Tibial nerve (tissue), 4 donors: ENCODE data around the gene SDK1.

ENCODE experiments used
- EP300 ChIP-seq, 2 donors: sonication (generic); formaldehyde crosslinking; IDR thresholded peaks; one replicate each; pipeline ENCODE4 v1.6.1; 2017; ENCODE audit warnings: antibody characterized with exemption in 2 of 2, mild to moderate bottlenecking in 1 of 2
- POLR2A ChIP-seq, 2 donors: fragments of 450-650 bp; IDR thresholded peaks; one replicate each; pipeline ENCODE4 v1.6.1; 2017; ENCODE audit warnings: antibody characterized with exemption in 2 of 2, mild to moderate bottlenecking in 2 of 2, moderate library complexity in 2 of 2
- TF ChIP-seq, protein P1 (sequence below), 5 experiments: fragments of 200-600 bp in 3 of 5; fragments of 450-650 bp in 2 of 5; sonication (generic) in 3 of 5; IDR thresholded peaks; one replicate each; pipeline ENCODE4 v1.5.1; 2016 to 2019; ENCODE audit warnings: antibody characterized with exemption in 5 of 5, mild to moderate bottlenecking in 3 of 5, moderate library complexity in 2 of 5

DNA sequence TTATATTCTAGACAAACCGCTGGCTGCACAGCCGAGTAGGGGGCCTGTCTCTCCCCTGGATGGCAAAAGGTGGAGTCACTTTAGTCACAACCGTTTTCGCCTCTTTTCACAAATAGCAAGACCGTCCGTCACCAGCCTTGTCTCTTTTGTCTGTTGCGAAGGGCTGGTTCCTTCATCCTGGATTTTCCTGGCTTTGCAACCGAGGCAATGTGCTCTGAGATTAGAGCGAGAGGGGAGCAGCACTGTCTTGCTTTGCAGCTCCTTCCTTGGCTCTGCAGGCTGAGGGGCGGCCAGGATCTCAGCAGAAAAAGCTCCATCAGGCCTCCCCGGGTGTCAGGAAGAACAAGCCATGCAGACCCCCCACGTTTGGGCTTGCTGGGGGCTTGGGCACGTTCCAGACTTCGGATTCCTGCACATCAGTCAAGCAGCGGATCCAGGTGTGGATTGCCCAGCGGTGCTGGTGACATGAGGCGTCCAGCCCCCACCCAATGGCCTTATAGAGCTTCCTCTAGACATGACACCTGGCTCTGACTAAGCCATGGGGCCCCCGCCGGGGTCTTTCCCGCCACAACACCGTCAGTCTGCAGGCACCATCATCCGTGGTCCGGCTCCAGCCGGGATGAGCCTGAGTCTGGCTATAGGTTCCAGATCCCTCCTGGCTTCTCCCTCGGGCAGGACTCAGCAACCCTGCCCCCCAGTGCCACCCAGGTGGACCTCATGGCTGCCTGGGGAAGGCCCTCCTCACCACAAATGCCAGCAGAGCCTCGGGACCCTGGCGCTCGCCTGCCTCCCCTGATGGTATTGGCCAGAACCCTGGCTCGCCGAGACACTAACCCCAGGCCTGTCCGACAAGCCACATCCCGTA is 913.5 kb downstream of the SDK1 start:
- TF ChIP-seq, protein P1, sequence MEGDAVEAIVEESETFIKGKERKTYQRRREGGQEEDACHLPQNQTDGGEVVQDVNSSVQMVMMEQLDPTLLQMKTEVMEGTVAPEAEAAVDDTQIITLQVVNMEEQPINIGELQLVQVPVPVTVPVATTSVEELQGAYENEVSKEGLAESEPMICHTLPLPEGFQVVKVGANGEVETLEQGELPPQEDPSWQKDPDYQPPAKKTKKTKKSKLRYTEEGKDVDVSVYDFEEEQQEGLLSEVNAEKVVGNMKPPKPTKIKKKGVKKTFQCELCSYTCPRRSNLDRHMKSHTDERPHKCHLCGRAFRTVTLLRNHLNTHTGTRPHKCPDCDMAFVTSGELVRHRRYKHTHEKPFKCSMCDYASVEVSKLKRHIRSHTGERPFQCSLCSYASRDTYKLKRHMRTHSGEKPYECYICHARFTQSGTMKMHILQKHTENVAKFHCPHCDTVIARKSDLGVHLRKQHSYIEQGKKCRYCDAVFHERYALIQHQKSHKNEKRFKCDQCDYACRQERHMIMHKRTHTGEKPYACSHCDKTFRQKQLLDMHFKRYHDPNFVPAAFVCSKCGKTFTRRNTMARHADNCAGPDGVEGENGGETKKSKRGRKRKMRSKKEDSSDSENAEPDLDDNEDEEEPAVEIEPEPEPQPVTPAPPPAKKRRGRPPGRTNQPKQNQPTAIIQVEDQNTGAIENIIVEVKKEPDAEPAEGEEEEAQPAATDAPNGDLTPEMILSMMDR (IDR thresholded peaks at IDR 0.05), result no peak
- TF ChIP-seq POLR2A (IDR thresholded peaks at IDR 0.05) (no peak), EP300 (IDR thresholded peaks at IDR 0.05) (no peak)
